GM12878 (cell line): ENCODE results near the gene AMZ2. TPM values are rescaled to one million over a fixed set of nuclear protein-coding genes. Genes with fewer than 3 reads are reported as not detected.
A peak's percentile ranks its signal among the peaks of the same experiment; 100 is the strongest.

ENCODE experiments used
- ATF2 ChIP-seq: IDR thresholded peaks from 2 replicates; pipeline ENCODE4 v1.6.1; 2012; ENCODE audit warnings: low read length, inconsistent platforms
- BHLHE40 ChIP-seq, 2 experiments: fragments of 450-650 bp in 1 of 2; IDR thresholded peaks; 2 replicates each; pipeline ENCODE4 v1.6.1; 2011 to 2017; ENCODE audit warnings: low read depth in 2 of 2, borderline replicate concordance in 1 of 2, improper control_type of control experiment in 1 of 2, low read length in 1 of 2, mild to moderate bottlenecking in 1 of 2
- CEBPB ChIP-seq, 2 experiments: fragments of 150-350 bp in 1 of 2; IDR thresholded peaks; 2 replicates each; pipeline ENCODE4 v1.6.1; 2012 to 2014; ENCODE audit warnings: low read depth in 2 of 2, low read length in 2 of 2, borderline replicate concordance in 1 of 2, inconsistent platforms in 1 of 2
- EED ChIP-seq: sonication (generic); IDR thresholded peaks from 2 replicates; pipeline ENCODE4 v1.6.1; 2016; ENCODE audit warnings: antibody characterized with exemption, low read depth
- EP300 ChIP-seq, 2 experiments: fragments of 150-350 bp in 1 of 2; IDR thresholded peaks; 2 replicates each; pipeline ENCODE4 v1.6.1; 2011 to 2012; ENCODE audit warnings: low read depth in 2 of 2, low read length in 2 of 2, borderline replicate concordance in 1 of 2, improper control_type of control experiment in 1 of 2, inconsistent platforms in 1 of 2; ENCODE audit not compliant: control insufficient read depth in 1 of 2
- IKZF1 ChIP-seq: fragments of 450-650 bp; conservative IDR thresholded peaks from 2 replicates; pipeline ENCODE4 v1.6.1; 2017; ENCODE audit warnings: antibody characterized with exemption, mild to moderate bottlenecking
- IKZF2 ChIP-seq, 2 experiments: fragments of 450-650 bp; IDR thresholded peaks; 2 replicates each; pipeline ENCODE4 v1.6.1; 2017; ENCODE audit warnings: mild to moderate bottlenecking in 2 of 2, moderate library complexity in 2 of 2
- IRF4 ChIP-seq: IDR thresholded peaks from 2 replicates; pipeline ENCODE4 v1.6.1; 2011; ENCODE audit warnings: low read depth, low read length
- MLLT1 ChIP-seq: fragments of 450-650 bp; IDR thresholded peaks from 2 replicates; pipeline ENCODE4 v1.6.1; 2016; ENCODE audit warnings: mild to moderate bottlenecking
- MTA2 ChIP-seq: fragments of 450-650 bp; IDR thresholded peaks from 2 replicates; pipeline ENCODE4 v1.6.1; 2016; ENCODE audit warnings: low read depth, mild to moderate bottlenecking, moderate library complexity
- MTA3 ChIP-seq: IDR thresholded peaks from 2 replicates; pipeline ENCODE4 v1.6.1; 2012; ENCODE audit warnings: low read length, inconsistent platforms, borderline replicate concordance
- NFIC ChIP-seq: IDR thresholded peaks from 2 replicates; pipeline ENCODE4 v1.6.1; 2012; ENCODE audit warnings: low read depth, mild to moderate bottlenecking, inconsistent platforms, low read length, moderate library complexity
- PAX5 ChIP-seq: IDR thresholded peaks from 2 replicates; pipeline ENCODE4 v1.6.1; 2011; ENCODE audit warnings: low read depth, low read length, borderline replicate concordance
- POU2F2 ChIP-seq: IDR thresholded peaks from 3 replicates; pipeline ENCODE4 v1.6.1; 2011; ENCODE audit warnings: low read depth, mild to moderate bottlenecking, low read length, borderline replicate concordance
- RELB ChIP-seq: fragments of 450-650 bp; IDR thresholded peaks from 2 replicates; pipeline ENCODE4 v1.6.1; 2017; ENCODE audit warnings: low read depth, mild to moderate bottlenecking, moderate library complexity
- RUNX3 ChIP-seq: IDR thresholded peaks from 2 replicates; pipeline ENCODE4 v1.6.1; 2012; ENCODE audit warnings: low read length, inconsistent platforms
- SKIL ChIP-seq: fragments of 450-650 bp; IDR thresholded peaks from 2 replicates; pipeline ENCODE4 v1.6.1; 2017; ENCODE audit warnings: mild to moderate bottlenecking, low read depth, inconsistent platforms; ENCODE audit not compliant: poor library complexity, severe bottlenecking
- SMAD5 ChIP-seq: IDR thresholded peaks from 2 replicates; pipeline ENCODE4 v1.6.1; 2016; ENCODE audit warnings: antibody characterized with exemption, low read depth
- SMARCA5 ChIP-seq: fragments of 450-650 bp; IDR thresholded peaks from 2 replicates; pipeline ENCODE4 v1.6.1; 2017; ENCODE audit warnings: mild to moderate bottlenecking
- SP1 ChIP-seq: IDR thresholded peaks from one replicate; pipeline ENCODE4 v1.6.1; 2011; ENCODE audit warnings: low read depth, low read length
- SPI1 ChIP-seq: IDR thresholded peaks from 2 replicates; pipeline ENCODE4 v1.6.1; 2011; ENCODE audit warnings: low read depth, mild to moderate bottlenecking, low read length, moderate library complexity, borderline replicate concordance; ENCODE audit not compliant: insufficient read depth
- TCF12 ChIP-seq: IDR thresholded peaks from 2 replicates; pipeline ENCODE4 v1.6.1; 2011; ENCODE audit warnings: low read depth, mild to moderate bottlenecking, low read length
- ZBED1 ChIP-seq: IDR thresholded peaks from 2 replicates; pipeline ENCODE4 v1.6.1; 2016; ENCODE audit warnings: borderline replicate concordance
- polyA plus RNA-seq, 11 experiments: library from polyadenylated mRNA; depleted of rRNA in 4 of 11; unstranded in 6 of 11; stranded (reverse) in 5 of 11; fragments of >200 nt; fragmentation: Nextera tagmentation in 4 of 11; fragmentation: Illumina TruSeq in 1 of 11; extraction: Ambion mirVana in 4 of 11; extraction: Trizol in 1 of 11; gene quantifications; 1 replicate in 1 of 11; 2 replicates in 10 of 11; pipeline versions ENCODE4 v1.2.1 to v1.2.3, GENCODE V29; 2011 to 2016; ENCODE audit warnings: inconsistent platforms in 2 of 11, missing spikeins in 2 of 11, low read depth in 1 of 11
- total RNA-seq, 4 experiments: library from RNA; depleted of rRNA in 3 of 4; stranded (reverse); fragments of >200 nt in 3 of 4; fragmentation: Illumina TruSeq in 1 of 4; extraction: Trizol in 1 of 4; gene quantifications; 2 replicates each; pipeline versions ENCODE4 v1.2.1 to v1.2.3, GENCODE V29; 2013 to 2021

AMZ2 gene
- total and polyA plus RNA-seq, 10 of the 15 experiments (the other 5 are each of a cell fraction or from before 2014, with no cell fraction given) = 79.1 to 189 (median 126) TPM

GRCh38 chr17:68237369-68238163 is 10.3 kb upstream of the AMZ2 start (continued):
- TF ChIP-seq SPI1 = peak; percentile 95
- peak; percentile 43; the same call in 1 of the 2 replicates for TF ChIP-seq RELB
- peak; percentile 50 to 60 for TF ChIP-seq IKZF2 (IDR thresholded peaks at IDR 0.05)
- peak; percentile 49; the same call in 1 of the 2 replicates for TF ChIP-seq MTA3
- TF ChIP-seq TCF12 = peak; percentile 84
- TF ChIP-seq SMAD5 = 0 out of 2 replicates have a peak, but pooled peaks have one; percentile 40
- peak in 1 of 2 experiments; percentile 26; a peak in 1 of 4 replicates for TF ChIP-seq CEBPB (IDR thresholded peaks at IDR 0.05; ENCODE audit: borderline replicate concordance in 1 of 2, low read depth in 2 of 2, low read length in 2 of 2)
- TF ChIP-seq POU2F2 = peak; percentile 49; the same call in 1 of the 3 replicates
- peak; percentile 40; the same call in 1 of the 2 replicates for TF ChIP-seq NFIC
- TF ChIP-seq RUNX3 = peak; percentile 24
- peak; percentile 38 for TF ChIP-seq SKIL
- 0 out of 2 replicates have a peak, but pooled peaks have one; percentile 9 for TF ChIP-seq IRF4
- TF ChIP-seq ATF2 = peak; percentile 36; the same call in 1 of the 2 replicates
- peak; percentile 86 to 94; a peak in 3 of 4 replicates for TF ChIP-seq EP300 (IDR thresholded peaks at IDR 0.05; ENCODE audit: borderline replicate concordance in 1 of 2, control insufficient read depth in 1 of 2, low read depth in 2 of 2, low read length in 2 of 2)
- TF ChIP-seq IKZF1 = 0 out of 2 replicates have a peak, but pooled peaks have one; percentile 40
- TF ChIP-seq SP1 = peak; percentile 26
- TF ChIP-seq MTA2 = peak; percentile 73; the same call in 1 of the 2 replicates
- TF ChIP-seq BHLHE40 (IDR thresholded peaks at IDR 0.05; ENCODE audit: borderline replicate concordance in 1 of 2, low read depth in 2 of 2, low read length in 1 of 2) = peak; percentile 82 to 84; a peak in 3 of 4 replicates
- peak; percentile 67 for TF ChIP-seq MLLT1
- TF ChIP-seq PAX5 = peak; percentile 9; the same call in 1 of the 2 replicates
- TF ChIP-seq ZBED1 = 0 out of 2 replicates have a peak, but pooled peaks have one; percentile 13
- TF ChIP-seq EED = peak; percentile 32; the same call in 1 of the 2 replicates
- peak; percentile 81; the same call in 1 of the 2 replicates for TF ChIP-seq SMARCA5
